K562 (cell line): Measurements from ENCODE around the gene TMTC2.

ENCODE experiments used
- POLR2A ChIP-seq: fragments of 450-650 bp; conservative IDR thresholded peaks from 2 replicates; pipeline ENCODE4 v1.6.1; 2016
- SIRT6 ChIP-seq: IDR thresholded peaks from one replicate; pipeline ENCODE4 v1.6.1; 2012; ENCODE audit warnings: low read depth, mild to moderate bottlenecking, control low read depth, inconsistent platforms, low read length, moderate library complexity
- U2AF1 ChIP-seq: fragments of 200-400 bp; formaldehyde crosslinking; optimal IDR thresholded peaks from 2 replicates; pipeline ENCODE3; 2017; ENCODE audit warnings: mild to moderate bottlenecking, low read depth, low read length, moderate library complexity
- TF ChIP-seq, protein P1 (sequence below): sonication (generic); IDR thresholded peaks from 2 replicates; pipeline ENCODE4 v1.6.1; 2016

DNA sequence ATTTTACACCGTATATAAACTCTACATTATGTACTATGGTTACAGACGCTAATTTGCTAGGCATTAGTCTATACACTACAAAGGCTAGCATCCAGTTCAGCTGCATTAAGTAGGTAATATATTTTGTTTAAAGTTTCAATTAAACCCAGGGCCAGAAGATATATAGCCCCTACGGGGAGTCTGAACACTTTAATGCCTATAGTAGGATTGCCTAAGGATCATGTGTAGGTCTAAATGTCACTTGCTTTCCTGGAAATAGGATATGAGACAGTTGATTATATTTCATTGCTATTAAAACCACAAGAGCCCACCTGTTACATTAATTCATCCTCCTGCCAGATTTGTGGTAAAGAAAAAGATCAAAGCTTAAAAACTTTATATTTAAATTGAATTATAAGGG, 286.9 kb downstream of the TMTC2 start:
- TF ChIP-seq, protein P1, sequence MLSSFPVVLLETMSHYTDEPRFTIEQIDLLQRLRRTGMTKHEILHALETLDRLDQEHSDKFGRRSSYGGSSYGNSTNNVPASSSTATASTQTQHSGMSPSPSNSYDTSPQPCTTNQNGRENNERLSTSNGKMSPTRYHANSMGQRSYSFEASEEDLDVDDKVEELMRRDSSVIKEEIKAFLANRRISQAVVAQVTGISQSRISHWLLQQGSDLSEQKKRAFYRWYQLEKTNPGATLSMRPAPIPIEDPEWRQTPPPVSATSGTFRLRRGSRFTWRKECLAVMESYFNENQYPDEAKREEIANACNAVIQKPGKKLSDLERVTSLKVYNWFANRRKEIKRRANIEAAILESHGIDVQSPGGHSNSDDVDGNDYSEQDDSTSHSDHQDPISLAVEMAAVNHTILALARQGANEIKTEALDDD: no peak
- TF ChIP-seq POLR2A: no peak
- no peak for TF ChIP-seq U2AF1
- TF ChIP-seq SIRT6: no peak
